Endothelial cell of umbilical vein (primary cell): ENCODE data around the gene ZNF74. TPM values are rescaled to one million over a fixed set of nuclear protein-coding genes. Genes with fewer than 3 reads are reported as not detected.

Experiments used
- BruUV-seq: library from RNA; stranded (reverse); fragments of 400-500 nt; replicated peaks from 2 replicates; lab custom pipeline; 2021; lab: Mats Ljungman, UMichigan
- CTCF ChIA-PET: fragments of 300-600, 350-600 bp; sonication (Branson Sonifier 250); formaldehyde crosslinking; loops from one replicate; lab custom pipeline; 2021; ENCODE audit warnings: antibody characterized with exemption, inconsistent platforms; lab: Charles Lee
- POLR2A ChIA-PET: fragments of 300-600, 350-600 bp; sonication (Branson Sonifier 250); formaldehyde crosslinking; loops from one replicate; lab custom pipeline; 2021; ENCODE audit warnings: antibody characterized with exemption, inconsistent platforms; lab: Charles Lee
- DNase-seq: peaks from one replicate; pipeline ENCODE4 v3.0.0-alpha.2; 2011; ENCODE audit warnings: low read depth, low spot score
- FAIRE-seq: peaks from 2 replicates; lab custom pipeline; 2011; peaks lifted over from hg19 to GRCh38; lab: Jason Lieb, UNC
- H2AFZ ChIP-seq: 2 replicates; pipeline ENCODE4 v1.6.0; 2012; ENCODE audit warnings: low read depth, low read length, control low read depth, inconsistent platforms
- H3K27ac ChIP-seq: 2 replicates; pipeline ENCODE4 v1.5.1; 2011; ENCODE audit warnings: low read depth, mild to moderate bottlenecking, control low read depth, low read length, moderate library complexity; ENCODE audit not compliant: insufficient read depth
- H3K27me3 ChIP-seq, 2 experiments: 2 replicates each; pipeline versions ENCODE4 v1.6.0 to v1.6.1; 2011; ENCODE audit warnings: low read length in 2 of 2, mixed read lengths in 1 of 2; ENCODE audit not compliant: control insufficient read depth in 2 of 2, insufficient read depth in 2 of 2
- H3K36me3 ChIP-seq, 2 experiments: 2 replicates in 1 of 2; 3 replicates in 1 of 2; pipeline ENCODE4 v1.5.1; 2011; ENCODE audit warnings: low read length in 2 of 2, mild to moderate bottlenecking in 1 of 2, moderate library complexity in 1 of 2; ENCODE audit not compliant: control insufficient read depth in 2 of 2, insufficient read depth in 2 of 2; ENCODE audit errors: extremely low read depth in 1 of 2
- H3K4me1 ChIP-seq: 3 replicates; pipeline ENCODE4 v1.5.1; 2011; ENCODE audit warnings: mild to moderate bottlenecking, low read length; ENCODE audit not compliant: control insufficient read depth, insufficient read depth; ENCODE audit errors: extremely low read depth
- H3K4me2 ChIP-seq: 2 replicates; pipeline ENCODE4 v1.6.1; 2011; ENCODE audit warnings: low read length, control low read depth, mixed read lengths; ENCODE audit not compliant: insufficient read depth
- H3K4me3 ChIP-seq, 3 experiments: fragments of 200-600 bp in 1 of 3; sonication (generic), shearing (Covaris generic) in 1 of 3; replicated peaks in 1 of 3; 2 replicates each; pipeline ENCODE4 v1.5.1; 2011 to 2016; ENCODE audit warnings: control low read depth in 3 of 3, low read length in 3 of 3, mild to moderate bottlenecking in 2 of 3, inconsistent platforms in 1 of 3, low read depth in 1 of 3, moderate library complexity in 1 of 3; ENCODE audit not compliant: insufficient read depth in 1 of 3
- H3K79me2 ChIP-seq: 2 replicates; pipeline ENCODE4 v1.6.0; 2012; ENCODE audit warnings: low read length, inconsistent platforms; ENCODE audit not compliant: control insufficient read depth, insufficient read depth
- H3K9ac ChIP-seq: replicated peaks from 2 replicates; pipeline ENCODE3; 2011; ENCODE audit warnings: low read length, control low read depth; ENCODE audit not compliant: insufficient read depth; ENCODE audit errors: extremely low read depth
- H3K9me1 ChIP-seq: replicated peaks from 3 replicates; pipeline ENCODE4 v1.6.0; 2011; ENCODE audit warnings: mild to moderate bottlenecking, low read length; ENCODE audit not compliant: control insufficient read depth, insufficient read depth; ENCODE audit errors: extremely low read depth
- H3K9me3 ChIP-seq: replicated peaks from 2 replicates; pipeline ENCODE4 v1.5.1; 2012; ENCODE audit warnings: low read length, inconsistent platforms; ENCODE audit not compliant: control insufficient read depth, insufficient read depth
- H4K20me1 ChIP-seq: replicated peaks from 2 replicates; pipeline ENCODE3; 2011; ENCODE audit warnings: mild to moderate bottlenecking, low read length; ENCODE audit not compliant: control insufficient read depth, insufficient read depth; ENCODE audit errors: extremely low read depth
- CTCF ChIP-seq, 2 donors: IDR thresholded peaks; 1 replicate in 1 of 2; 2 replicates in 1 of 2; pipeline ENCODE4 v1.5.1; 2011; ENCODE audit warnings: low read length in 2 of 2, mild to moderate bottlenecking in 2 of 2, moderate library complexity in 2 of 2, control low read depth in 1 of 2, inconsistent platforms in 1 of 2, low read depth in 1 of 2; ENCODE audit not compliant: insufficient read depth in 1 of 2; ENCODE audit errors: extremely low read depth in 1 of 2
- EZH2 ChIP-seq: IDR thresholded peaks from 2 replicates; pipeline ENCODE4 v1.6.1; 2012; ENCODE audit warnings: borderline replicate concordance, low read depth, mild to moderate bottlenecking, moderate library complexity, low read length, inconsistent platforms; ENCODE audit not compliant: severe bottlenecking
- FOS ChIP-seq: IDR thresholded peaks from 2 replicates; pipeline ENCODE4 v1.6.1; 2011; ENCODE audit warnings: mild to moderate bottlenecking, low read length, moderate library complexity, borderline replicate concordance; ENCODE audit not compliant: insufficient read depth
- GATA2 ChIP-seq: IDR thresholded peaks from 2 replicates; pipeline ENCODE4 v1.7.0; 2011; ENCODE audit warnings: low read depth, mild to moderate bottlenecking, moderate library complexity, mixed read lengths, low read length; ENCODE audit not compliant: insufficient read length, insufficient read depth
- JUN ChIP-seq: IDR thresholded peaks from 2 replicates; pipeline ENCODE4 v1.6.1; 2011; ENCODE audit warnings: borderline replicate concordance, low read depth; ENCODE audit not compliant: insufficient read length, insufficient read depth
- MAX ChIP-seq: IDR thresholded peaks from 2 replicates; pipeline ENCODE4 v1.6.1; 2011; ENCODE audit not compliant: insufficient read depth, insufficient read length
- MYC ChIP-seq: IDR thresholded peaks from one replicate; pipeline ENCODE4 v1.6.1; 2011; ENCODE audit warnings: mild to moderate bottlenecking, low read depth, low read length
- POLR2A ChIP-seq: IDR thresholded peaks from 2 replicates; pipeline ENCODE4 v1.6.1; 2012; ENCODE audit warnings: low read depth, mild to moderate bottlenecking, control low read depth, low read length
- POLR2AphosphoS5 ChIP-seq: IDR thresholded peaks from 2 replicates; pipeline ENCODE4 v1.6.1; 2012; ENCODE audit warnings: low read depth, mild to moderate bottlenecking, control low read depth, low read length, moderate library complexity; ENCODE audit not compliant: insufficient read depth
- dilution Hi-C: fragments of 300-500 bp; cut with MboI; formaldehyde crosslinking; loops from one replicate; pipeline ENCODE4 v1.15.0; 2019; ENCODE audit warnings: low sequenced_read_pairs; ENCODE audit not compliant: extremely low pct_ligation_motif_present
- intact Hi-C: fragments of 100-400 bp; cut with micrococcal nuclease; formaldehyde crosslinking; loops from one replicate; pipeline ENCODE4 v1.10.0; 2022
- polyA plus RNA-seq, 4 experiments: library from polyadenylated mRNA; depleted of rRNA in 3 of 4; stranded (reverse) in 3 of 4; unstranded in 1 of 4; fragments of >200 nt; gene quantifications; 2 replicates each; pipeline versions ENCODE4 v1.2.1 to v1.2.3, GENCODE V29; 2011 to 2012; ENCODE audit warnings: missing spikeins in 1 of 4
- total RNA-seq: library from RNA; stranded (reverse); gene quantifications from 2 replicates; pipeline ENCODE4 v1.2.3, GENCODE V29; 2021

Gene ZNF74
- total and polyA plus RNA-seq, 2 donors (not counting 3 experiments of a cell fraction or from before 2014, with no cell fraction given): 8.6 to 13.4 TPM

GRCh38 chr22:20432244-20432686 lies 38.3 kb downstream of the ZNF74 start:
- H3K9ac ChIP-seq: no peak overlapping the region
- H3K27me3 ChIP-seq: no peaks in the 10 kb centered on the region
- BruUV-seq: no TSS peak
- H3K79me2 ChIP-seq: peaks cover 14% of the 10 kb centered on the region
- TF ChIP-seq EZH2: no peak
- no peak for TF ChIP-seq CTCF (IDR thresholded peaks at IDR 0.05; ENCODE audit: extremely low read depth in 1 of 2, insufficient read depth in 1 of 2, low read depth in 1 of 2, low read length in 2 of 2)
- no peak for TF ChIP-seq FOS
- no peak for TF ChIP-seq POLR2A
- TF ChIP-seq MAX: no peak
- no peak for TF ChIP-seq POLR2AphosphoS5
- no peak for TF ChIP-seq JUN
- TF ChIP-seq GATA2: no peak
- TF ChIP-seq MYC: no peak
- H3K9me3 ChIP-seq: no peaks in the 10 kb centered on the region
- no peak overlapping the region for H3K27ac ChIP-seq
- dilution Hi-C loops: no loop called here
- no peak for DNase-seq
- no peak overlapping the region for H3K4me2 ChIP-seq
- no peaks in the 10 kb centered on the region for H3K9me1 ChIP-seq
- no peak overlapping the region for H3K4me3 ChIP-seq
- FAIRE-seq: no peak
- CTCF ChIA-PET: interaction anchor here (0.9 to 4.8 kb wide), 2 partner anchors 14 to 22 kb away, joined by 3 to 36 read pairs; no protein-coding TSS in a partner anchor
- intact Hi-C loops: no loop called here
- POLR2A ChIA-PET: interaction anchor here (0.6 kb wide), 1 partner anchor 14 kb away, joined by 8 read pairs; no protein-coding TSS in a partner anchor
- no peak overlapping the region for H2AFZ ChIP-seq
- peaks cover 14% of the 10 kb centered on the region for H3K4me1 ChIP-seq
- peaks cover 4 to 13% of the 10 kb centered on the region in 2 experiments for H3K36me3 ChIP-seq
- peaks cover 2% of the 10 kb centered on the region for H4K20me1 ChIP-seq
